ENCODE data around the gene TRIM72. TPM values are rescaled to one million over a fixed set of nuclear protein-coding genes. Genes with fewer than 3 reads are reported as not detected.

TRIM72 gene
- total RNA-seq, 1 experiment from 2014 or later = not detected

- ChIA-PET CTCF (interaction anchor here (0.9 kb wide), 1 partner anchor 37 kb away, joined by 3 read pairs; no protein-coding TSS in a partner anchor), POLR2A (ENCODE audit: unreplicated experiment) (interaction anchor here (0.6 to 2.0 kb wide), 2 partner anchors 37 to 282 kb away, joined by 3 to 11 read pairs; no protein-coding TSS in a partner anchor)
- TF ChIP-seq CTCF (conservative IDR thresholded peaks at IDR 0.05; ENCODE audit: low read depth, low read length) (no peak), EZH2 (IDR thresholded peaks at IDR 0.05; ENCODE audit: low read length, unreplicated experiment) (no peak), EZH2phosphoT487 (IDR thresholded peaks at IDR 0.05; ENCODE audit: borderline replicate concordance, low read length) (no peak)
- Histone ChIP-seq H2AFZ (ENCODE audit: low read length) (peak overlapping the region; percentile 92), H3K4me3 (ENCODE audit: low read length) (peak overlapping the region; percentile 98), H3K36me3 (ENCODE audit: low read depth, low read length) (peaks cover 30% of the 10 kb centered on the region), H3K9ac (ENCODE audit: low read length) (peak overlapping the region; percentile 95), H3K4me2 (ENCODE audit: low read length) (peak overlapping the region; percentile 93), H3K27ac (ENCODE audit: low read length) (no peak overlapping the region), H3K79me2 (ENCODE audit: low read length) (peaks cover 50% of the 10 kb centered on the region), H3K9me3 (ENCODE audit: low read length) (no peaks in the 10 kb centered on the region), H4K20me1 (ENCODE audit: low read length) (peaks cover 38% of the 10 kb centered on the region), H3K9me2 (replicated peaks; ENCODE audit: low read length) (no peaks in the 10 kb centered on the region), H3K27me3 (ENCODE audit: low read length) (no peaks in the 10 kb centered on the region), H3F3A (ENCODE audit: low read length, unreplicated experiment) (no peaks in the 10 kb centered on the region), H3K4me1 (ENCODE audit: insufficient read depth, low read length) (peaks cover 12% of the 10 kb centered on the region; the same call in 1 of the 2 replicates)
- DNase-seq = no peak
- peak; percentile 8; the same call in 1 of the 2 replicates for ATAC-seq
- BruUV-seq (replicated peaks) = no TSS peak
- intact Hi-C loops (cut with micrococcal nuclease) = no loop called here
Observed at GRCh38 chr16:31179219-31179746, 34.6 kb upstream of the TRIM72 start.

- DNase-seq = peak; percentile 78
- ChIA-PET POLR2A (ENCODE audit: unreplicated experiment) (interaction anchor here (0.6 to 2.0 kb wide), 2 partner anchors 38 to 283 kb away, joined by 3 to 11 read pairs; no protein-coding TSS in a partner anchor), CTCF (interaction anchor here (0.6 to 0.9 kb wide), 2 partner anchors 38 to 106 kb away, joined by 3 to 4 read pairs; no protein-coding TSS in a partner anchor)
- Histone ChIP-seq H3K4me3 (ENCODE audit: low read length) (peak within 1 kb of the TSS; percentile 98), H3K9me3 (ENCODE audit: low read length) (no peaks in the 10 kb centered on the region), H3F3A (ENCODE audit: low read length, unreplicated experiment) (no peaks in the 10 kb centered on the region), H3K4me2 (ENCODE audit: low read length) (peak within 1 kb of the TSS; percentile 93), H3K4me1 (ENCODE audit: insufficient read depth, low read length) (peaks cover 12% of the 10 kb centered on the region; the same call in 1 of the 2 replicates), H3K36me3 (ENCODE audit: low read depth, low read length) (peaks cover 34% of the 10 kb centered on the region), H3K27ac (ENCODE audit: low read length) (peak within 1 kb of the TSS; percentile 59), H2AFZ (ENCODE audit: low read length) (peak within 1 kb of the TSS; percentile 92), H3K9ac (ENCODE audit: low read length) (peak within 1 kb of the TSS; percentile 95), H3K9me2 (replicated peaks; ENCODE audit: low read length) (no peaks in the 10 kb centered on the region), H3K27me3 (ENCODE audit: low read length) (no peaks in the 10 kb centered on the region), H3K79me2 (ENCODE audit: low read length) (peaks cover 55% of the 10 kb centered on the region), H4K20me1 (ENCODE audit: low read length) (peaks cover 41% of the 10 kb centered on the region)
- BruUV-seq (replicated peaks) = no TSS peak
- intact Hi-C loops (cut with micrococcal nuclease) = no loop called here
- peak; percentile 66 for ATAC-seq
- TF ChIP-seq EZH2phosphoT487 (IDR thresholded peaks at IDR 0.05; ENCODE audit: borderline replicate concordance, low read length) (no peak), CTCF (conservative IDR thresholded peaks at IDR 0.05; ENCODE audit: low read depth, low read length) (no peak), EZH2 (IDR thresholded peaks at IDR 0.05; ENCODE audit: low read length, unreplicated experiment) (no peak)
Observed at GRCh38 chr16:31179747-31180459, 34.0 kb upstream of the TRIM72 start, which contains the start of gene FUS. TSS of gene FUS (plus strand) at chr16:31180139. CDS start at chr16:31180215, 76 bp downstream.

Data from PC-3 (cell line).